HG02840 (cell line): ENCODE data around the gene EYA2.

Source experiments
- ATAC-seq: cut with Tn5 transposase; IDR thresholded peaks from one replicate; pipeline ENCODE4 v1.9.1; 2021; ENCODE audit warnings: mild to moderate bottlenecking, moderate library complexity, moderate number of reproducible peaks; ENCODE audit not compliant: unreplicated experiment, low FRiP score

The EYA2 gene

GRCh38 chr20:46995561-46996142, 101.0 kb downstream of the EYA2 start:
- ATAC-seq: no peak

- ATAC-seq: no peak
These were observed 102.5 kb downstream of the EYA2 start for GRCh38 chr20:46997187-46997586.

GRCh38 chr20:46998477-46999240, 104.0 kb downstream of the EYA2 start:
- no peak for ATAC-seq

- no peak for ATAC-seq
These were observed 105.3 kb downstream of the EYA2 start for GRCh38 chr20:46999801-47000465.

- no peak for ATAC-seq
These were observed 108.6 kb downstream of the EYA2 start for GRCh38 chr20:47003223-47003622.

GRCh38 chr20:47004179-47004578, 109.5 kb downstream of the EYA2 start:
- no peak for ATAC-seq

- no peak for ATAC-seq
These were observed 113.4 kb downstream of the EYA2 start for GRCh38 chr20:47007826-47008655.

- no peak for ATAC-seq
These were observed 114.3 kb downstream of the EYA2 start for GRCh38 chr20:47008842-47009518.

GRCh38 chr20:47009784-47010183, 115.1 kb downstream of the EYA2 start:
- ATAC-seq: no peak

- ATAC-seq: no peak
These were observed 117.3 kb downstream of the EYA2 start for GRCh38 chr20:47011984-47012383.

- no peak for ATAC-seq
These were observed 119.0 kb downstream of the EYA2 start for GRCh38 chr20:47013606-47014005.

- no peak for ATAC-seq
These were observed 121.5 kb downstream of the EYA2 start for GRCh38 chr20:47016068-47016664.

- ATAC-seq: no peak
These were observed 123.7 kb downstream of the EYA2 start for GRCh38 chr20:47018381-47018780.

GRCh38 chr20:47019121-47019824, 124.6 kb downstream of the EYA2 start:
- no peak for ATAC-seq

GRCh38 chr20:47020231-47020630, 125.6 kb downstream of the EYA2 start:
- ATAC-seq: no peak

GRCh38 chr20:47021850-47022249, 127.2 kb downstream of the EYA2 start:
- no peak for ATAC-seq

- ATAC-seq: no peak
These were observed 129.9 kb downstream of the EYA2 start for GRCh38 chr20:47024461-47024937.

GRCh38 chr20:47027042-47027441, 132.4 kb downstream of the EYA2 start:
- no peak for ATAC-seq

GRCh38 chr20:47027456-47027855, 132.8 kb downstream of the EYA2 start:
- no peak for ATAC-seq
